DMS79 treated with DMSO at 0.1 percent for 48 hours (cell line): ENCODE data around the gene MEX3A.
"Not testable (repeated sequence)": the region's sequence is repeated elsewhere in the genome, so short reads cannot be mapped to it uniquely, and the experiment has no call there.

Experiments used
- DNase-seq: peaks from one replicate; lab custom pipeline; 2025; lab: John Stamatoyannopoulos, UW

The MEX3A gene

GRCh38 chr1:156054500-156055280, 27.6 kb downstream of the MEX3A start, which contains the start of gene LAMTOR2:
Gene LAMTOR2 (plus strand): TSS chr1:156054782. CDS start chr1:156054890, 108 bp downstream.
- DNase-seq, result peak; percentile 98

- peak; percentile 51 for DNase-seq
Measured at GRCh38 chr1:156053768-156054499, 28.3 kb downstream of the MEX3A start, which contains the start of gene UBQLN4. Gene UBQLN4 (minus strand): TSS chr1:156053798. CDS start chr1:156053701, 97 bp downstream.

GRCh38 chr1:156052862-156053767, 29.1 kb downstream of the MEX3A start:
- peak; percentile 13 for DNase-seq

GRCh38 chr1:156051011-156051725, 31.1 kb downstream of the MEX3A start:
- DNase-seq, result no peak

- no peak for DNase-seq
Measured at GRCh38 chr1:156050376-156050775, 31.9 kb downstream of the MEX3A start.

GRCh38 chr1:156048663-156049258, 33.5 kb downstream of the MEX3A start:
- DNase-seq, result no peak

- no peak for DNase-seq
Measured at GRCh38 chr1:156045076-156045475, 37.2 kb downstream of the MEX3A start.

- DNase-seq, result no peak
Measured at GRCh38 chr1:156042828-156043227, 39.4 kb downstream of the MEX3A start.

- not testable (repeated sequence) for DNase-seq
Measured at GRCh38 chr1:156034991-156035390, 47.3 kb downstream of the MEX3A start.

GRCh38 chr1:156033011-156033410, 49.3 kb downstream of the MEX3A start:
- no peak for DNase-seq

- DNase-seq, result no peak
Measured at GRCh38 chr1:156026588-156026987, 55.7 kb downstream of the MEX3A start.

- DNase-seq, result no peak
Measured at GRCh38 chr1:156025876-156026275, 56.4 kb downstream of the MEX3A start.

- DNase-seq, result no peak
Measured at GRCh38 chr1:156024801-156025200, 57.5 kb downstream of the MEX3A start.
